ENCODE results near the gene ZNF678. TPM values are rescaled to one million over a fixed set of nuclear protein-coding genes. Genes with fewer than 3 reads are reported as not detected.
"Not testable (repeated sequence)": the region's sequence is repeated elsewhere in the genome, so short reads cannot be mapped to it uniquely, and the experiment has no call there.

ZNF678 gene
- total RNA-seq, 1 donor from 2014 or later: 5.1 TPM

DNA sequence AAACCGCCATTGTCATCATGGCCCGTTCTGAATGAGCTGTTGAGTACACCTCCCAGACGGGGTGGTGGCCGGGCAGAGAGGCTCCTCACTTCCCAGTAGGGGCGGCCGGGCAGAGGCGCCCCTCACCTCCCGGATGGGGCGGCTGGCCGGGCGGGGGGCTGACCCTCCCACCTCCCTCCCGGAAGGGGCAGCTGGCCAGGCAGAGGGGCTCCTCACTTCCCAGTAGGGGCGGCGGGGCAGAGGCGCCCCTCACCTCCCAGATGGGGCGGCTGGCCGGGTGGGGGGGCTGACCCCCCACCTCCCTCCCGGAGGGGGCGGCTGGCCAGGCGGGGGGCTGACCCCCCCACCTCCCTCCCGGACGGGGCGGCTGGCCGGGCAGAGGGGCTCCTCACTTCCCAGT lies 147.1 kb downstream of the ZNF678 start:
- not testable (repeated sequence) for DNase-seq (ENCODE audit: low spot score)

GRCh38 chr1:227712648-227713047 lies 149.3 kb downstream of the ZNF678 start:
- DNase-seq (ENCODE audit: low spot score): no peak

DNA sequence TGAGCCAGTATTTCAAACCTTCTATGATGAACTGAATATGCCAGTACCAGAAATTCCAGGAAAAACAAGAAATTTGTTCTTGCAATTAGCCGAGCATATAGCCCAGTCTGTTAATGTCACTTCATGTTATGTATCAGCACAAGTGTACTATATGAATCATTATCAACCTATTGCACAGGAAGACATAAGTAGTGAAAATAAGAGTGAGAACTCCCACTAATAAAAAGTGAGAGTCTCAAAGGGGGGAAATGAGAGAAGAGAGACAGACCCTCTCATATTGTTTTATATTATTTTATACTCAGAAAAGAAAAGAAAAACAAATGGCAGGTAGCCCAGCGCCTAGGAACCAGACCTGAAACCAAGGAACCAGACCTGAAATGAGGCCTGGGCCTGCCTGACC lies 155.6 kb downstream of the ZNF678 start:
- no peak for DNase-seq (ENCODE audit: low spot score)

- no peak for DNase-seq (ENCODE audit: low spot score)
These were observed 160.1 kb downstream of the ZNF678 start for GRCh38 chr1:227723474-227723873.

DNA sequence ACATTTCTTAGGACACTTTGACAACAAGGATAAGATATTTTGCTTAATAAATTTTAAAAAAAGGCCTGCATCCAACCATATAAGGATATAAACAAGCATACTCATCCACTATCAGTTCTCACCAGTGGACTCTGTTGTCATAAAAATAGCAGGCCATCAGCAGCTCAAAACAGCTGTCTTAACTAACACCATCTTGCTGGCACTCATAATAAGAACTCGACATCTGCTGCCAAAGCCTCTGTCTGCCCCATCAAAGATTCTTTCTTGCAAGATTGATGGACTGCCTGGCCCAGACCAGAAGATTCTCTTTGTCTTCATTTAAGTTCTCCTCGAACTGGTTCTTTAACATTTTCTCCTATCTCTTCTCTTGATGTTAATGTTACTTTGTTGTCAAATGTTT lies 161.7 kb downstream of the ZNF678 start:
- DNase-seq (ENCODE audit: low spot score): no peak

DNA sequence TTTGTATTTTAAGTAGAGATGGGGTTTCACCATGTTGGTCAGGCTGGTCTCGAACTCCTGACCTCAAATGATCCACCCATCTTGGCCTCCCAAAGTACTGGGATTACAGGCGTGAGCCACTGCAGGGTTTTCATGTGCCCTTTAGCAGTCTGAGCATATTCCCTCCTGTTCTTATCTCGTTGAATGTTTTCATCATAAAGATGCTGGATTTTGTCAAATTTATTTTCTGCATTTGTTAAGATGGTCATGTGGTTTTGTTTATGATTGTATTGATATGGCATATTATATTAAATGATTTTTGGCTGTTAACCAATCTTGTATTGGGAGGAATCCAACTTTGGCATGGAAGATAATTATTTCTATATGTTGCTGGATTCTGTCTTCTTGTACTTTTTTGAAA lies 163.0 kb downstream of the ZNF678 start:
- DNase-seq (ENCODE audit: low spot score): no peak

Other genes with a start within 250 kb of the ZNF678 start
- gene CDC42BPA, start 245.1 kb upstream of the ZNF678 start, total RNA-seq: 42.5 TPM
- gene JMJD4, start 171.7 kb downstream of the ZNF678 start, total RNA-seq: 18.4 TPM
- gene SNAP47, start 171.9 kb downstream of the ZNF678 start, total RNA-seq: 18.8 TPM

Data from mesenteric fat pad (tissue), 1 donor.